PFSK-1 (cell line): ENCODE measurements around the gene HMCN2.

ENCODE experiments used
- FOXP2 ChIP-seq: optimal IDR thresholded peaks from 2 replicates; pipeline ENCODE3; 2011; ENCODE audit warnings: borderline replicate concordance, control low read depth, inconsistent platforms; ENCODE audit not compliant: insufficient read depth; ENCODE audit errors: extremely low read length, extremely low read depth
- POLR2AphosphoS5 ChIP-seq: IDR thresholded peaks from 2 replicates; pipeline ENCODE4 v1.6.1; 2012; ENCODE audit warnings: low read depth, mild to moderate bottlenecking, control low read depth, low read length, moderate library complexity
- REST ChIP-seq, 2 experiments: IDR thresholded peaks; 2 replicates each; pipeline versions ENCODE4 v1.6.1 to v1.8.0; 2011 to 2012; ENCODE audit warnings: low read depth in 2 of 2, low read length in 2 of 2, control low read depth in 1 of 2, inconsistent platforms in 1 of 2, mild to moderate bottlenecking in 1 of 2, moderate library complexity in 1 of 2; ENCODE audit not compliant: insufficient read depth in 1 of 2
- SIN3A ChIP-seq: IDR thresholded peaks from 2 replicates; pipeline ENCODE4 v1.6.1; 2012; ENCODE audit warnings: mild to moderate bottlenecking, low read length, moderate library complexity, borderline replicate concordance; ENCODE audit not compliant: insufficient read depth
- TAF1 ChIP-seq: IDR thresholded peaks from 2 replicates; pipeline ENCODE4 v1.6.1; 2012; ENCODE audit warnings: low read length, control low read depth, borderline replicate concordance; ENCODE audit not compliant: insufficient read depth

- TF ChIP-seq POLR2AphosphoS5 = no peak
- no peak for TF ChIP-seq TAF1
- no peak for TF ChIP-seq REST (IDR thresholded peaks at IDR 0.05; ENCODE audit: insufficient read depth in 1 of 2, low read depth in 2 of 2, low read length in 2 of 2)
- no peak for TF ChIP-seq SIN3A
- no peak for TF ChIP-seq FOXP2
These were observed 134.2 kb downstream of the HMCN2 start for GRCh38 chr9:130399768-130400167.
